ENCODE measurements around the gene PIGS.

The PIGS gene

GRCh38 chr17:28567604-28568003 lies 3.7 kb downstream of the PIGS start:
- TF ChIP-seq, protein P1, sequence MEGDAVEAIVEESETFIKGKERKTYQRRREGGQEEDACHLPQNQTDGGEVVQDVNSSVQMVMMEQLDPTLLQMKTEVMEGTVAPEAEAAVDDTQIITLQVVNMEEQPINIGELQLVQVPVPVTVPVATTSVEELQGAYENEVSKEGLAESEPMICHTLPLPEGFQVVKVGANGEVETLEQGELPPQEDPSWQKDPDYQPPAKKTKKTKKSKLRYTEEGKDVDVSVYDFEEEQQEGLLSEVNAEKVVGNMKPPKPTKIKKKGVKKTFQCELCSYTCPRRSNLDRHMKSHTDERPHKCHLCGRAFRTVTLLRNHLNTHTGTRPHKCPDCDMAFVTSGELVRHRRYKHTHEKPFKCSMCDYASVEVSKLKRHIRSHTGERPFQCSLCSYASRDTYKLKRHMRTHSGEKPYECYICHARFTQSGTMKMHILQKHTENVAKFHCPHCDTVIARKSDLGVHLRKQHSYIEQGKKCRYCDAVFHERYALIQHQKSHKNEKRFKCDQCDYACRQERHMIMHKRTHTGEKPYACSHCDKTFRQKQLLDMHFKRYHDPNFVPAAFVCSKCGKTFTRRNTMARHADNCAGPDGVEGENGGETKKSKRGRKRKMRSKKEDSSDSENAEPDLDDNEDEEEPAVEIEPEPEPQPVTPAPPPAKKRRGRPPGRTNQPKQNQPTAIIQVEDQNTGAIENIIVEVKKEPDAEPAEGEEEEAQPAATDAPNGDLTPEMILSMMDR (IDR thresholded peaks at IDR 0.05; ENCODE audit: low read depth, low read length, missing control alignments) = no peak
- H3K4me3 ChIP-seq (replicated peaks; ENCODE audit: low read depth, low read length) = no peak overlapping the region
- no peak for DNase-seq (ENCODE audit: extremely low read depth, low read depth)

- DNase-seq (ENCODE audit: extremely low read depth, low read depth) = no peak
- no peak overlapping the region for H3K4me3 ChIP-seq (replicated peaks; ENCODE audit: low read depth, low read length)
- TF ChIP-seq, protein P1 (IDR thresholded peaks at IDR 0.05; ENCODE audit: low read depth, low read length, missing control alignments) = no peak
Measured at GRCh38 chr17:28563475-28563874, 7.8 kb downstream of the PIGS start.

DNA sequence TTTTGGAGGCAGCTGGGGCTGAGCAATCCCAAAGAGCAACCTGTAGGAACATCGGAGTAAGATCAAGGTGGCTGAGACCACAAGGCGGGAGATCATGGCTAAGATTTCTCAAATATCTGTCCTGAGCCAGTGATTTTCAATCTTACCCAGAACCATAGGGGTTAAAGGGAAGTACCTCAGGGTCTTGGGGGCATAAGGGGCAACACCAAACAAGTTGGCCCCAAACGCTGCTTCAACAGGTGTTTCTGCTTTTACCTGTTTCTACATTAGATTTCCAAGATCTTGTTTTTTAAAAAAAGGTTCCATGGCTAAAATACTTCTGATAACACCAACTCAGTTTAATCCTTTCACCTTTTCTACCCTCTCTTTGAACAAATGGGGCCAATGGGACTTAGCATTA lies 16.3 kb downstream of the PIGS start:
- TF ChIP-seq, protein P1 (IDR thresholded peaks at IDR 0.05; ENCODE audit: low read depth, low read length, missing control alignments) = no peak
- H3K4me3 ChIP-seq (replicated peaks; ENCODE audit: low read depth, low read length) = no peak overlapping the region
- no peak for DNase-seq (ENCODE audit: extremely low read depth, low read depth)

GRCh38 chr17:28554565-28554964 lies 16.8 kb downstream of the PIGS start:
- DNase-seq (ENCODE audit: extremely low read depth, low read depth) = no peak
- no peak overlapping the region for H3K4me3 ChIP-seq (replicated peaks; ENCODE audit: low read depth, low read length)
- TF ChIP-seq, protein P1 (IDR thresholded peaks at IDR 0.05; ENCODE audit: low read depth, low read length, missing control alignments) = no peak

- TF ChIP-seq, protein P1 (IDR thresholded peaks at IDR 0.05; ENCODE audit: low read depth, low read length, missing control alignments) = no peak
- H3K4me3 ChIP-seq (replicated peaks; ENCODE audit: low read depth, low read length) = no peak overlapping the region
- DNase-seq (ENCODE audit: extremely low read depth, low read depth) = no peak
Measured at GRCh38 chr17:28553000-28553505, 18.3 kb downstream of the PIGS start.

GRCh38 chr17:28552176-28552999 lies 18.9 kb downstream of the PIGS start, which contains the start of gene UNC119:
Gene UNC119 (minus strand): TSS chr17:28552624. CDS start chr17:28552557, 67 bp downstream.
- TF ChIP-seq, protein P1 (IDR thresholded peaks at IDR 0.05; ENCODE audit: low read depth, low read length, missing control alignments) = no peak
- no peak for DNase-seq (ENCODE audit: extremely low read depth, low read depth)
- H3K4me3 ChIP-seq (replicated peaks; ENCODE audit: low read depth, low read length) = peak within 1 kb of the TSS; percentile 63

Data from HFF-Myc (cell line).